K562 (cell line): ENCODE results near the gene GLDC. TPM values are rescaled to one million over a fixed set of nuclear protein-coding genes. Genes with fewer than 3 reads are reported as not detected.

Experiments used
- CTCF ChIP-seq, 3 experiments: IDR thresholded peaks in 2 of 3; conservative IDR thresholded peaks in 1 of 3; 2 replicates each; pipeline ENCODE4 v1.5.1; 2011 to 2012; ENCODE audit warnings: low read length in 3 of 3, mild to moderate bottlenecking in 3 of 3, control low read depth in 2 of 3, improper control_type of control experiment in 1 of 3, inconsistent platforms in 1 of 3, low read depth in 1 of 3, mixed read lengths in 1 of 3, moderate library complexity in 1 of 3; ENCODE audit not compliant: insufficient read depth in 2 of 3
- ELK3 ChIP-seq: fragments of 450-650 bp; formaldehyde crosslinking; IDR thresholded peaks from 2 replicates; pipeline ENCODE4 v1.4.0; 2020; ENCODE audit warnings: mild to moderate bottlenecking
- EP300 ChIP-seq: IDR thresholded peaks from 2 replicates; pipeline ENCODE4 v1.6.1; 2012; ENCODE audit warnings: low read length, improper control_type of control experiment
- ESRRA ChIP-seq: fragments of 450-650 bp; IDR thresholded peaks from 2 replicates; pipeline ENCODE4 v1.6.1; 2014; ENCODE audit warnings: low read depth, mild to moderate bottlenecking, moderate library complexity, borderline replicate concordance
- FOXK1 ChIP-seq: sonication (generic); formaldehyde crosslinking; IDR thresholded peaks from 2 replicates; pipeline ENCODE4 v1.8.0; 2022; ENCODE audit warnings: missing genetic modification reagents, mild to moderate bottlenecking, borderline replicate concordance
- HIVEP1 ChIP-seq: fragments of 250-450 bp; sonication (Bioruptor Pico); IDR thresholded peaks from 2 replicates; pipeline ENCODE4 v1.4.0; 2020; ENCODE audit warnings: mild to moderate bottlenecking
- HNRNPL ChIP-seq: fragments of 200-400 bp; formaldehyde crosslinking; IDR thresholded peaks from 2 replicates; pipeline ENCODE4 v1.6.1; 2017; ENCODE audit warnings: low read depth, mild to moderate bottlenecking, low read length
- NELFE ChIP-seq: IDR thresholded peaks from 2 replicates; pipeline ENCODE4 v1.6.1; 2011; ENCODE audit warnings: mild to moderate bottlenecking; ENCODE audit not compliant: insufficient read depth, insufficient read length
- NFIC ChIP-seq: fragments of 450-650 bp; IDR thresholded peaks from 2 replicates; pipeline ENCODE4 v1.6.1; 2017; ENCODE audit warnings: mild to moderate bottlenecking, inconsistent platforms
- PREB ChIP-seq: sonication (generic); formaldehyde crosslinking; IDR thresholded peaks from 2 replicates; pipeline ENCODE4 v1.8.1; 2023; ENCODE audit warnings: mild to moderate bottlenecking, missing genetic modification reagents
- SRSF3 ChIP-seq: fragments of 200-400 bp; formaldehyde crosslinking; IDR thresholded peaks from 2 replicates; pipeline ENCODE4 v1.6.1; 2016; ENCODE audit warnings: mild to moderate bottlenecking, low read length, moderate library complexity; ENCODE audit not compliant: insufficient read depth
- TBP ChIP-seq: optimal IDR thresholded peaks from 2 replicates; pipeline ENCODE3; 2011; ENCODE audit warnings: low read depth, low read length, improper control_type of control experiment
- TRIM25 ChIP-seq: fragments of 450-650 bp; IDR thresholded peaks from 2 replicates; pipeline ENCODE4 v1.7.0; 2016; ENCODE audit warnings: borderline replicate concordance
- XRCC4 ChIP-seq: IDR thresholded peaks from one replicate; pipeline ENCODE4 v1.6.1; 2011; ENCODE audit not compliant: insufficient read depth, insufficient read length; ENCODE audit errors: extremely low read depth
- ZBTB7A ChIP-seq: IDR thresholded peaks from 2 replicates; pipeline ENCODE4 v1.6.1; 2011; ENCODE audit warnings: low read depth, mild to moderate bottlenecking, low read length, moderate library complexity, borderline replicate concordance; ENCODE audit not compliant: control insufficient read depth
- ZBTB9 ChIP-seq: fragments of 450-650 bp; formaldehyde crosslinking; IDR thresholded peaks from 2 replicates; pipeline ENCODE4 v1.4.0; 2020; ENCODE audit warnings: mild to moderate bottlenecking, moderate library complexity
- ZFP36 ChIP-seq: fragments of 150-350 bp; IDR thresholded peaks from 2 replicates; pipeline ENCODE4 v1.6.1; 2018; ENCODE audit warnings: low read length, low read depth; ENCODE audit not compliant: partially characterized antibody
- ZNF12 ChIP-seq: sonication (generic); formaldehyde crosslinking; IDR thresholded peaks from 2 replicates; pipeline ENCODE4 v1.4.0; 2020; ENCODE audit warnings: mild to moderate bottlenecking, missing genetic modification reagents
- ZNF184 ChIP-seq: sonication (generic); formaldehyde crosslinking; IDR thresholded peaks from 2 replicates; pipeline ENCODE4 v1.5.0; 2020; ENCODE audit warnings: missing genetic modification reagents
- ZNF408 ChIP-seq: fragments of 250-450 bp; sonication (Bioruptor Pico); IDR thresholded peaks from 2 replicates; pipeline ENCODE4 v1.4.0; 2020; ENCODE audit warnings: low read depth, mild to moderate bottlenecking, moderate library complexity
- ZNF431 ChIP-seq: sonication (generic); formaldehyde crosslinking; IDR thresholded peaks from 2 replicates; pipeline ENCODE4 v1.8.0; 2022; ENCODE audit warnings: mild to moderate bottlenecking, missing genetic modification reagents
- polyA plus RNA-seq, 8 experiments: library from polyadenylated mRNA; depleted of rRNA in 4 of 8; stranded (reverse) in 5 of 8; unstranded in 3 of 8; fragments of >200 nt; fragmentation: Nextera tagmentation in 2 of 8; fragmentation: Illumina TruSeq in 1 of 8; extraction: Ambion mirVana in 2 of 8; extraction: Trizol in 1 of 8; gene quantifications; 2 replicates each; pipeline versions ENCODE4 v1.2.1 to v1.2.3, GENCODE V29; 2011 to 2014; ENCODE audit warnings: inconsistent platforms in 1 of 8, missing spikeins in 1 of 8
- total RNA-seq, 7 experiments: library from RNA; depleted of rRNA in 6 of 7; stranded (reverse); fragments of >200 nt in 6 of 7; fragmentation: Illumina TruSeq in 2 of 7; extraction: Trizol in 2 of 7; gene quantifications; 2 replicates each; pipeline versions ENCODE4 v1.2.1 to v1.2.3, GENCODE V29; 2011 to 2021; ENCODE audit warnings: low replicate concordance in 1 of 7

The GLDC gene
- total and polyA plus RNA-seq, 9 of the 15 experiments (the other 6 are each of a cell fraction or from before 2014, with no cell fraction given), result 0.03 to 0.27 (median 0.08) TPM; not detected in 6

GRCh38 chr9:6681147-6681956 is 35.8 kb upstream of the GLDC start (continued):
- TF ChIP-seq PREB (CRISPR knock-in tag), result no peak
- TF ChIP-seq ZNF12 (CRISPR knock-in tag), result no peak
- TF ChIP-seq NELFE, result no peak
- TF ChIP-seq ZFP36, result no peak
- TF ChIP-seq TBP, result peak; percentile 81
- peak; percentile 31; the same call in 1 of the 2 replicates for TF ChIP-seq EP300
- TF ChIP-seq ESRRA, result no peak
- no peak for TF ChIP-seq SRSF3
- no peak for TF ChIP-seq ZNF184 (CRISPR knock-in tag)
- TF ChIP-seq NFIC, result peak; percentile 22; the same call in 1 of the 2 replicates
- TF ChIP-seq CTCF (IDR thresholded peaks at IDR 0.05 in 2 of 3, conservative IDR thresholded peaks at IDR 0.05 in 1 of 3; ENCODE audit: insufficient read depth in 2 of 3, low read depth in 1 of 3, low read length in 3 of 3), result no peak
- no peak for TF ChIP-seq ELK3 (CRISPR knock-in tag)
- no peak for TF ChIP-seq ZNF431 (CRISPR knock-in tag)
- TF ChIP-seq TRIM25, result no peak
- TF ChIP-seq ZBTB9 (CRISPR knock-in tag), result no peak
- no peak for TF ChIP-seq ZBTB7A
- no peak for TF ChIP-seq FOXK1 (CRISPR knock-in tag)
- TF ChIP-seq HIVEP1 (CRISPR knock-in tag), result no peak
- no peak for TF ChIP-seq HNRNPL
- no peak for TF ChIP-seq XRCC4
- TF ChIP-seq ZNF408 (CRISPR knock-in tag), result no peak
